NCI-H510A (cell line): ENCODE data around the gene LYPLA2.
"Not testable (repeated sequence)": the region's sequence is repeated elsewhere in the genome, so short reads cannot be mapped to it uniquely, and the experiment has no call there.

Experiments used
- DNase-seq: peaks from one replicate; lab custom pipeline; 2025; lab: John Stamatoyannopoulos, UW

The LYPLA2 gene

GRCh38 chr1:23801338-23801748 is 10.4 kb downstream of the LYPLA2 start:
- DNase-seq, result no peak

- no peak for DNase-seq
Measured at GRCh38 chr1:23801876-23802275, 10.9 kb downstream of the LYPLA2 start.

- not testable (repeated sequence) for DNase-seq
Measured at GRCh38 chr1:23802809-23803342, 11.9 kb downstream of the LYPLA2 start.

GRCh38 chr1:23803674-23804073 is 12.7 kb downstream of the LYPLA2 start:
- DNase-seq, result no peak

GRCh38 chr1:23804183-23804835 is 13.4 kb downstream of the LYPLA2 start:
- DNase-seq, result no peak

- no peak for DNase-seq
Measured at GRCh38 chr1:23805025-23805424, 14.1 kb downstream of the LYPLA2 start.

GRCh38 chr1:23806280-23806679 is 15.3 kb downstream of the LYPLA2 start:
- no peak for DNase-seq

- no peak for DNase-seq
Measured at GRCh38 chr1:23807453-23807852, 16.5 kb downstream of the LYPLA2 start.

- no peak for DNase-seq
Measured at GRCh38 chr1:23809751-23810171, 18.8 kb downstream of the LYPLA2 start.

- no peak for DNase-seq
Measured at GRCh38 chr1:23810818-23811540, 20.0 kb downstream of the LYPLA2 start.

- DNase-seq, result no peak
Measured at GRCh38 chr1:23814016-23814415, 23.1 kb downstream of the LYPLA2 start.

- DNase-seq, result no peak
Measured at GRCh38 chr1:23816361-23816760, 25.4 kb downstream of the LYPLA2 start.

GRCh38 chr1:23816906-23817305 is 26.0 kb downstream of the LYPLA2 start:
- DNase-seq, result no peak

- DNase-seq, result no peak
Measured at GRCh38 chr1:23817633-23818032, 26.7 kb downstream of the LYPLA2 start.

- DNase-seq, result no peak
Measured at GRCh38 chr1:23823767-23824166, 32.8 kb downstream of the LYPLA2 start.

- DNase-seq, result no peak
Measured at GRCh38 chr1:23824711-23825075, 33.7 kb downstream of the LYPLA2 start.

GRCh38 chr1:23825076-23825761 is 34.3 kb downstream of the LYPLA2 start, which contains the start of gene HMGCL:
Gene HMGCL (minus strand): TSS chr1:23825429. CDS start chr1:23825415, 14 bp downstream.
- peak; percentile 89 for DNase-seq

- DNase-seq, result no peak
Measured at GRCh38 chr1:23825762-23826522, 35.0 kb downstream of the LYPLA2 start.

- DNase-seq, result not testable (repeated sequence)
Measured at GRCh38 chr1:23826590-23826989, 35.6 kb downstream of the LYPLA2 start.

GRCh38 chr1:23827717-23828116 is 36.8 kb downstream of the LYPLA2 start:
- DNase-seq, result no peak

GRCh38 chr1:23834156-23834555 is 43.2 kb downstream of the LYPLA2 start:
- DNase-seq, result not testable (repeated sequence)

- no peak for DNase-seq
Measured at GRCh38 chr1:23836037-23836436, 45.1 kb downstream of the LYPLA2 start.
